Measurements from ENCODE around the gene PPP1R16B.
"Not testable (repeated sequence)": the region's sequence is repeated elsewhere in the genome, so short reads cannot be mapped to it uniquely, and the experiment has no call there.

Gene PPP1R16B

GRCh38 chr20:38855356-38855755, 49.9 kb downstream of the PPP1R16B start:
- no peak for DNase-seq

- no peak for DNase-seq
These were observed 51.1 kb downstream of the PPP1R16B start for GRCh38 chr20:38856570-38856969.

GRCh38 chr20:38857703-38858102, 52.2 kb downstream of the PPP1R16B start:
- DNase-seq, result no peak

DNA sequence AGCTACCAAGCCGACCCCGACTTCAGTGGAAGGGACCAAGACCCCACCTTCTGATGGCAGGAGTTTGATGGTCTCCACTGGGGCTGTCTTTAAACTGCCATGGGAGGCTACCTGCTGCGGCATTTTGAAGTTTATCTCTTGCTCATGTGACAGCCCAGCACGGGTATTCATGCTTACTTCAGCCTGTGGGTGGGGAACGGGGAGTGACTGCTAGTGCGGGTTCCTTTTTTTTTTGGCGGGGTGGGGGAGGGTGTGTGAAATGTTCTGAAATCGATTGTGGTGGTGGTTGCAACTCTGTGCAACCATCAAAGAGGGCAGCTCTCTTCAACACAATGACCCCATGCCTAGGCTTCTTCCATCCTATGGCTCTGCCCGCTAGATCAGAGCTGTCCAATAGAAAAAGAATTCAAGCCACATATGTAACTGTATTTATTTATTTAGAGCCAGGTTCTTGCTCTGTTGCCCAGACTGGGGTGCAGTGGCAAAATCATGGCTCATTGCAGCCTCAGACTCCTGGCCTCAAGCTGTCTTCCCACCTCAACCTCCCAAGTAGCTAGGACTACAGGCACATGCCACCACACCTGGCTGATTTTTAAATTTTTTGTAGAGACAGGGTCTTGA, 53.7 kb downstream of the PPP1R16B start:
- DNase-seq, result no peak

GRCh38 chr20:38859857-38860256, 54.4 kb downstream of the PPP1R16B start:
- DNase-seq, result not testable (repeated sequence)

DNA sequence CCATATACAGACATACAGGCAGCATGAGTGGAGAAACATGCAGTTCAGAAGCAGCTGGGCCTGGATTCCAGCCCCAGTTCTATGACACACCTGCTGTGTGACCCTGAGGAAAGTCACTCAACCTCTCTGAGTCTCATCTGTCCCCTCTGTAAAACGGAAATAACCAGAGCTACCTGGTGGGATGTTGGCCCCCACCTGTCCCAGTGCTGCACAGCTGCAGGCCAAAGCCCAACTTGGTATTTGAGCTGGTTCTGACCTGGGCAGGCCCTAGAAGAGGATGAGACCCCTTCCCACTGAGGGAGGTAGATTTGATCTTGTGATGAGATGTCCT, 55.5 kb downstream of the PPP1R16B start:
- DNase-seq, result no peak

DNA sequence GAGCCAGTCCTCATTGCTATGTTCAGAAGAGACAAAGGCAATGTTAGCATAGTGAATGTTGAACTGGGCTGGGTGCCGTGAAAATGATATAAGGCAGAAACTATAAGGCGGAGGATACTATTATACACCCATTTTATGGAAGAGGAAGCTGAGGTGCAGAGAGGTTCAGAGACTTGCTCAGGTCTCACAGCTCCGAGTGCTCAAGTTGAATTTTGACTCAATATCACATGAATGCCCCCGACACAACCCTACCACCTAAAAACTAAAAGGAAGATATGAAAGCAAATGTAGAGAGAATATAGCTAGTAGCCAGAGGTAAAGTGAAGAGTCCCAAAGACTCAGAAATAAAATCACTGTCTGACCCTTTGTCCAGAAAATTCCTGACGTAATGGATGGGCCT, 56.7 kb downstream of the PPP1R16B start:
- DNase-seq, result no peak

GRCh38 chr20:38863024-38863851, 57.7 kb downstream of the PPP1R16B start:
- no peak for DNase-seq

DNA sequence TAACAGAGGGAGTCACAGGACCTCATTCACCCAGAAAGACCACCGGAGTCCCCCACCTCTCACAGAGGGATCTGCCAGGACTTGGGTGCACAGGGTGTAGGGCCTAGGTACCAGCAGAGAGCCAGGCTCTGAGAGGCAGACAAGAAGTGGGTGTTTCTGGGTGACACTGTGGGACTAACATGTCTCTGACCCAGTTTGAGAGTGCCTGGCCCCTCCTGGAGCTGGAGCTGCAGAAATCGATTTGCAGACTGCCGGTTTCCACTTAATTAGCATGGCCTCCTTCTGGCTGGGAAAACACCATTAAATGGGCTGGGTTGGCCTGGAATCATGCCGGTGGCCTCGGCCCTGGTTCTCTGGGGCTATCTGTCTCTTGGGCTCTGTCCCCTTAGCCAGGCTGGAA, 59.2 kb downstream of the PPP1R16B start:
- DNase-seq, result no peak

GRCh38 chr20:38866265-38867061, 61.0 kb downstream of the PPP1R16B start:
- DNase-seq, result no peak

GRCh38 chr20:38867062-38867359, 61.5 kb downstream of the PPP1R16B start:
- no peak for DNase-seq

- no peak for DNase-seq
These were observed 65.4 kb downstream of the PPP1R16B start for GRCh38 chr20:38870733-38871559.

- DNase-seq, result no peak
These were observed 66.1 kb downstream of the PPP1R16B start for GRCh38 chr20:38871560-38871953.

- no peak for DNase-seq
These were observed 66.5 kb downstream of the PPP1R16B start for GRCh38 chr20:38872036-38872435.

DNA sequence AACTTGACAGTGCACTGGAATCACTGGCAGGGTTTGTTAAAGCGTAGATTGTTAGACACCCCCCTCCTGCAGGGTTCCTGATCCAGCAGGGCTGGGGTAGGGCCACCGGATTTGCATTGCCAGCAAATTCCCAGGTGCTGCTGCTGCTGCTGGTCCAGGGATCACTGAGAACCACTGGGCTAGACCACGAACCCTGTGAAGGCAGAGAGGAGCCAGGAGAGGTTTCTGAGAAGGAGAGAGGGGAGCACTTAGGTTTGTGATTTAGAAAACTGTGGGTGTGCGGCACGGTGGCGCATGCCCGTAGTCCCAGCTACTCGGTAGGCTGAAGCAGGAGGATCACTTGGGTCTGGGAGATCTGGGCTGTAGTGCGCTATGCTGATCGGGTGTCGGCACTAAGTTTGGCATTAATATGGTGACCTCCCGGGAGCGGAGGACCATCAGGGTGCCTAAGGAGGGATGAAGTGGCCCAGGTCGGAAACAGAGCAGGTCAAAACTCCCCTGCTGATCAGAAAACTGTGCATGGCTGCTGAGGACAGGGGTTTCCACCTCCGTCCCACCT, 67.1 kb downstream of the PPP1R16B start:
- DNase-seq, result no peak

DNA sequence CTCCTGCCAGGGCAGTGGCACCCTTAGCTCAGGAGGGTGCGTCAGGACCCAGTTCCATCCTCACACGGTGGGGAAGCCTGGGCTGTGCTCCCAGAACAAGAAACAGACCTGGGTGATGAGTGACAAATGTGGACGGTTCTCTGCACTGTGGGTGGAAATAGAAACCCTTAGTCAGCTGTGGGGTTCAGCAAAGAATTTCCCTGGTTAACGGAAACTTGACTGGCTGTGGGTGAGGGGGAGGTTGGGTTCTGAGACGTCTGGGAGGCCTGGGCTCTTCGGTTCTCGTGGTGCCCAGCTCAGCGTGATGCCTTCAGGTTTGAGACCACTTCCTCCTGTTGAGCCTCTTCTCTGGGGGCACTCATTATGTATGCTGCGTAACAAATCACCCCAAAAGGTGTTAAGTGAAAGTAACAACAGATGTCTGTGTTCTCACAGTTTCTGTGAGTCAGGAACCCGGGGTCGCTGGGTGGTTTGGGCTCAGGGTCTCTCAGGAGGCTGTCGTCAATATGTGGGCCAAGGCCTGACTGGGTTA, 67.6 kb downstream of the PPP1R16B start:
- DNase-seq, result no peak

- DNase-seq, result no peak
These were observed 69.1 kb downstream of the PPP1R16B start for GRCh38 chr20:38874460-38875174.

GRCh38 chr20:38875175-38875993, 69.9 kb downstream of the PPP1R16B start:
- no peak for DNase-seq

- no peak for DNase-seq
These were observed 72.0 kb downstream of the PPP1R16B start for GRCh38 chr20:38877483-38877882.

GRCh38 chr20:38878866-38879265, 73.4 kb downstream of the PPP1R16B start:
- no peak for DNase-seq

Measured in NCI-H774 (cell line).